ENCODE data around the gene CDC40. TPM values are rescaled to one million over a fixed set of nuclear protein-coding genes. Genes with fewer than 3 reads are reported as not detected.

The CDC40 gene
- total RNA-seq: 13.0 to 15.6 TPM (median 15.2 TPM) in 3 replicates
- long read RNA-seq, transcript CDC40-201 (15 exons, 3,848 nt): major isoform, 26 of 34 reads
- long read RNA-seq, partial matches to known transcripts: 4 of 34 reads
- long read RNA-seq, other reads (novel, unspliced or antisense): 1 of 34 reads

DNA sequence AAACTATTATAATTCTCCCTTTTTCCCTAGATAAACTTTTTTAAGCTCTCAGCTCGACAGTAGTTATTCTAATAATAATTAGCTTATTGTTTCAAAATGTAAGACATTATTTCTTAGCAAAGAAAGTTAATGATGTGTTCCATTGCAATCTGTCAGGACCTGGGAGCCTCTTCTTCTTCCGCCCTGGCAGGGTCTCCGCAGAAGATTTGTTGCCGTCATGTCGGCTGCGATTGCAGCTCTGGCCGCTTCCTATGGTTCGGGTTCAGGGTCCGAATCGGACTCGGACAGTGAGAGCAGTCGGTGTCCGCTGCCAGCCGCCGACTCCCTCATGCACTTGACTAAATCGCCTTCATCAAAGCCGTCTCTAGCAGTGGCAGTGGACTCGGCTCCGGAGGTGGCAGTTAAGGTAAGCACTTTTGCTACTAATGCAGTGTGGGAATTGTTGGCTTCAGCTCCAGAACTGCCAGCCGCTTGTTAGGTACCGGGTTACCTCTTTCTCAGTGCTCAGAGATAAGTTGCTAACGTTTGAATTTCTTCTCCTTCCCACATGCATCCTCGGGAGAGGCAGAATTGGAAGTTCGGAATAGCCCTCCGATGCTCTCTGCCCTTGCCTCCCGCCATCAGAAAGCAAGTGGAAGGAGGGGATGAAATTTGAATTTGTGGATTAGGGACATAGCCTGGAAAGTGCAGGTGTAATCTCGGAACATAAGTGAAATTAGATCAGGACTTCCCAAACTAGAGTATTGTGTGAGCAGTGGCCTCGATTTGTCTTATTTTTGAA lies at the start of gene CDC40:
Gene CDC40 (plus strand): TSS at position 200 of the 781 bp plus-strand sequence. CDS start 18 bp downstream, at position 218.
- Mint-ChIP-seq H3K27ac (ENCODE audit: unreplicated experiment) (peak within 1 kb of the TSS; percentile 99), H3K9me3 (ENCODE audit: low read depth) (no peaks in the 10 kb centered on the region), H3K36me3 (ENCODE audit: low read depth) (no peaks in the 10 kb centered on the region), H3K4me1 (ENCODE audit: low read depth) (peaks cover 9% of the 10 kb centered on the region), H3K4me3 (ENCODE audit: unreplicated experiment) (no peak within 1 kb of the TSS), H3K27me3 (ENCODE audit: low read depth) (no peaks in the 10 kb centered on the region)
- no peak for DNase-seq (ENCODE audit: low spot score)
- no peak for TF ChIP-seq CTCF (IDR thresholded peaks at IDR 0.05)

GRCh38 chr6:110137924-110138887 lies 42.0 kb upstream of the CDC40 start:
- peaks cover 8% of the 10 kb centered on the region for H3K9me3 Mint-ChIP-seq (ENCODE audit: low read depth)
- DNase-seq (ENCODE audit: low spot score): peak; percentile 87
- no peak for TF ChIP-seq CTCF (IDR thresholded peaks at IDR 0.05)
- no peak overlapping the region for H3K4me3 Mint-ChIP-seq (ENCODE audit: unreplicated experiment)
- H3K36me3 Mint-ChIP-seq (ENCODE audit: low read depth): peaks cover 8% of the 10 kb centered on the region
- H3K27ac Mint-ChIP-seq (ENCODE audit: unreplicated experiment): peak overlapping the region; percentile 41
- H3K27me3 Mint-ChIP-seq (ENCODE audit: low read depth): no peaks in the 10 kb centered on the region
- H3K4me1 Mint-ChIP-seq (ENCODE audit: low read depth): peaks cover 15% of the 10 kb centered on the region

- peaks cover 8% of the 10 kb centered on the region for H3K36me3 Mint-ChIP-seq (ENCODE audit: low read depth)
- H3K27ac Mint-ChIP-seq (ENCODE audit: unreplicated experiment): no peak overlapping the region
- peak; percentile 84 for DNase-seq (ENCODE audit: low spot score)
- H3K4me1 Mint-ChIP-seq (ENCODE audit: low read depth): peaks cover 15% of the 10 kb centered on the region
- H3K4me3 Mint-ChIP-seq (ENCODE audit: unreplicated experiment): no peak overlapping the region
- H3K27me3 Mint-ChIP-seq (ENCODE audit: low read depth): no peaks in the 10 kb centered on the region
- no peak for TF ChIP-seq CTCF (IDR thresholded peaks at IDR 0.05)
- H3K9me3 Mint-ChIP-seq (ENCODE audit: low read depth): peaks cover 10% of the 10 kb centered on the region
Observed at GRCh38 chr6:110139052-110139451, 41.2 kb upstream of the CDC40 start.

DNA sequence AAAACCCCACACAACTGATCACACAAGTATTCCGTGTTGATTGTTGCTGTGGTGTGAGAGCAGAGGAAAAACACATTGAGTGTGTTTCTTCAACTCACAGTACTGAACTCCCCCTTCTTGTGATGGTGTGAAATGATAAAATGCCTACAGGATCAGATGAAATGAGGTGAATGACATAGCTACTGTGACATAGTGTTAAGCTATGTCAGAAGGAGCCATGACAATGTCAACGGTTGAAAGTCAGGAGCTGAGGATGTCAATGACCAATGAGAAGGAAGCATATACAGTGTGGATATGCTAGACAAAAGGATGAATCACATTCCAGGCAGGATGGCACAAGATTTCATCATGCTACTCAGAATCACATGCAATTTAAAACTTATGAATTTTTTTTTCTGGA lies 39.6 kb upstream of the CDC40 start:
- H3K4me1 Mint-ChIP-seq (ENCODE audit: low read depth): peaks cover 15% of the 10 kb centered on the region
- no peak overlapping the region for H3K4me3 Mint-ChIP-seq (ENCODE audit: unreplicated experiment)
- TF ChIP-seq CTCF (IDR thresholded peaks at IDR 0.05): no peak
- H3K36me3 Mint-ChIP-seq (ENCODE audit: low read depth): peaks cover 8% of the 10 kb centered on the region
- peaks cover 10% of the 10 kb centered on the region for H3K9me3 Mint-ChIP-seq (ENCODE audit: low read depth)
- no peak for DNase-seq (ENCODE audit: low spot score)
- no peaks in the 10 kb centered on the region for H3K27me3 Mint-ChIP-seq (ENCODE audit: low read depth)
- H3K27ac Mint-ChIP-seq (ENCODE audit: unreplicated experiment): peak overlapping the region; percentile 96

DNA sequence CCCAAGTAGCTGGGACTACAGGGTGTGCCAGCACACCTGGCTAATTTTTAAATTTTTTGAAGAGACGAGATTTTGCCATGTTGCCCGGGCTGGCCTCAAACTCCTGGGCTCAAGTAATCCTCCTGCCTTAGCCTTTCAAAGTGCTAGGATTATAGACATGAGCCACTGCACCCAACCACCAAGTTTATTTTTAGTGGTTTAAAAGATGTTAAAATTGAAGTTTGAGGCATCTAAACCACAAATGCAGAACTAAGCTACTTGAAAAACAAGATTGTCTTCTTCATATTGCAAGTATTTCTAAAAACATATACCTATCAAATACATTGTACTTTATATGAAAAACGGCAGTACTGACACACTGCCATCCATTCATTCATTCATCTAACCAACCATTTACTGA lies 32.4 kb upstream of the CDC40 start:
- DNase-seq (ENCODE audit: low spot score): no peak
- H3K27me3 Mint-ChIP-seq (ENCODE audit: low read depth): no peaks in the 10 kb centered on the region
- no peak overlapping the region for H3K27ac Mint-ChIP-seq (ENCODE audit: unreplicated experiment)
- no peaks in the 10 kb centered on the region for H3K36me3 Mint-ChIP-seq (ENCODE audit: low read depth)
- TF ChIP-seq CTCF (IDR thresholded peaks at IDR 0.05): no peak
- peaks cover 3% of the 10 kb centered on the region for H3K9me3 Mint-ChIP-seq (ENCODE audit: low read depth)
- H3K4me1 Mint-ChIP-seq (ENCODE audit: low read depth): peaks cover 12% of the 10 kb centered on the region
- no peak overlapping the region for H3K4me3 Mint-ChIP-seq (ENCODE audit: unreplicated experiment)
